Vagina (tissue), 2 donors: ENCODE results near the gene NEAT1.

Experiments used
- POLR2AphosphoS5 ChIP-seq, 2 donors: sonication (generic); formaldehyde crosslinking; IDR thresholded peaks; one replicate each; pipeline ENCODE4 v1.9.0; 2017; ENCODE audit warnings: antibody characterized with exemption in 2 of 2, mild to moderate bottlenecking in 2 of 2, low read depth in 1 of 2; ENCODE audit not compliant: insufficient read depth in 1 of 2
- TF ChIP-seq, protein P1 (sequence below), 3 experiments: fragments of 450-650 bp in 2 of 3; fragments of 200-600 bp in 1 of 3; sonication (generic) in 1 of 3; IDR thresholded peaks; one replicate each; pipeline ENCODE4 v1.5.1; 2017 to 2019; ENCODE audit warnings: antibody characterized with exemption in 3 of 3, mild to moderate bottlenecking in 2 of 3, moderate library complexity in 2 of 3

DNA sequence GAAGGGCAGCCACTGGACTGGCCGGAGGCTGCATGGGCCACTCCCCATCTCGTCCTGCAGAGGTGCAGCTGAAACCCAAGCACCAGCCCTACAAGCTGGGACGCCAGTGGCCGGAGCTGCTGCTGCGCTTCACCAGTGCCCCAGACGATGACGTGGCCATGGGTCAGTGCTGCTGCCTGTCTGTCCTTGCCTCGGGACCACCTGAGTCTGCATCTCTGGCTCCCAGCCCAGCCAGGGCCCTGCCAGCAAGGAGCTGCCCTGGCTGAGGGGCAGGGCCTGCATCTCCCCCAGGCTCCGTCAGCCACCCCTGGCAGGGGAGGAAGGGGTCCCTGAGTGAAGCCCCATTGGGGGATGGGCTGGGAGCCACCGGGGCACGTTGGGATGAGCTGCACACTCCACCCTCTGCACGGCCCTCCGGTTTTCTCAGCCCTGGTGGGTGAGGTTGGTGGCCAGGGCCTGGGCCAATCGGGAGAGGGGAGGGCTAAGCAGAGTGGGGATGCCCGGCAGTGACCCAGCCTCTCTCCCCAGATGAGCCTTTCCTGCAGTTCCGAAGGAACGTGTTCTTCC, 29.0 kb upstream of the NEAT1 start:
- TF ChIP-seq, protein P1, sequence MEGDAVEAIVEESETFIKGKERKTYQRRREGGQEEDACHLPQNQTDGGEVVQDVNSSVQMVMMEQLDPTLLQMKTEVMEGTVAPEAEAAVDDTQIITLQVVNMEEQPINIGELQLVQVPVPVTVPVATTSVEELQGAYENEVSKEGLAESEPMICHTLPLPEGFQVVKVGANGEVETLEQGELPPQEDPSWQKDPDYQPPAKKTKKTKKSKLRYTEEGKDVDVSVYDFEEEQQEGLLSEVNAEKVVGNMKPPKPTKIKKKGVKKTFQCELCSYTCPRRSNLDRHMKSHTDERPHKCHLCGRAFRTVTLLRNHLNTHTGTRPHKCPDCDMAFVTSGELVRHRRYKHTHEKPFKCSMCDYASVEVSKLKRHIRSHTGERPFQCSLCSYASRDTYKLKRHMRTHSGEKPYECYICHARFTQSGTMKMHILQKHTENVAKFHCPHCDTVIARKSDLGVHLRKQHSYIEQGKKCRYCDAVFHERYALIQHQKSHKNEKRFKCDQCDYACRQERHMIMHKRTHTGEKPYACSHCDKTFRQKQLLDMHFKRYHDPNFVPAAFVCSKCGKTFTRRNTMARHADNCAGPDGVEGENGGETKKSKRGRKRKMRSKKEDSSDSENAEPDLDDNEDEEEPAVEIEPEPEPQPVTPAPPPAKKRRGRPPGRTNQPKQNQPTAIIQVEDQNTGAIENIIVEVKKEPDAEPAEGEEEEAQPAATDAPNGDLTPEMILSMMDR (IDR thresholded peaks at IDR 0.05) = no peak
- no peak for TF ChIP-seq POLR2AphosphoS5 (IDR thresholded peaks at IDR 0.05; ENCODE audit: insufficient read depth in 1 of 2, low read depth in 1 of 2)
